Limb (tissue), 2 donors: ENCODE data around the gene RPL35.
A peak's percentile ranks its signal among the peaks of the same experiment; 100 is the strongest.

ENCODE experiments used
- DNase-seq, 2 donors: peaks; one replicate each; pipeline ENCODE4 v3.0.0-alpha.2; 2016; ENCODE audit errors: extremely low spot score in 2 of 2

Gene RPL35

GRCh38 chr9:124877021-124877782 lies 15.4 kb upstream of the RPL35 start:
- DNase-seq = no peak

- DNase-seq = no peak
These were observed 13.7 kb upstream of the RPL35 start for GRCh38 chr9:124875501-124875900.

- no peak for DNase-seq
These were observed 11.9 kb upstream of the RPL35 start for GRCh38 chr9:124873664-124874063.

GRCh38 chr9:124871156-124871561 lies 9.4 kb upstream of the RPL35 start:
- DNase-seq = no peak

DNA sequence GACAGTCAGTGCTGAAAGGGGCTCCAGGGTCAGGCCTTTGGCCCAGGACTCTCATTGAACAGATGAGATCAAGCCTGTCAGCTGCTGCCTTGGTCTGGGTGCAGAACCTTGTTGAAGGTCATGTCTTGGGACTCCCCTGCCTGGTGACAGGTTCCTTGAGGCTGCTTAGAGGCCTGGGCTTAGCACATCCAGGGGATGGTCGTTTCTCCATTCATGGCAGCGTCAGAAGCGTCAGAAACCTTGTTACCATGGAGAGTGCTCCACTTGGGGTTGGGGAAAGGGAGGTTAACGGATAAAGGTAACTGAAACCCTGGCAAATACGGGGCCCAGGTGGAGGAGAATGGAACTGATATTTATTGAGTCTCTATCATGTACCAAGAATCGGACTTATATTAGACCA lies 9.0 kb upstream of the RPL35 start:
- no peak for DNase-seq

DNA sequence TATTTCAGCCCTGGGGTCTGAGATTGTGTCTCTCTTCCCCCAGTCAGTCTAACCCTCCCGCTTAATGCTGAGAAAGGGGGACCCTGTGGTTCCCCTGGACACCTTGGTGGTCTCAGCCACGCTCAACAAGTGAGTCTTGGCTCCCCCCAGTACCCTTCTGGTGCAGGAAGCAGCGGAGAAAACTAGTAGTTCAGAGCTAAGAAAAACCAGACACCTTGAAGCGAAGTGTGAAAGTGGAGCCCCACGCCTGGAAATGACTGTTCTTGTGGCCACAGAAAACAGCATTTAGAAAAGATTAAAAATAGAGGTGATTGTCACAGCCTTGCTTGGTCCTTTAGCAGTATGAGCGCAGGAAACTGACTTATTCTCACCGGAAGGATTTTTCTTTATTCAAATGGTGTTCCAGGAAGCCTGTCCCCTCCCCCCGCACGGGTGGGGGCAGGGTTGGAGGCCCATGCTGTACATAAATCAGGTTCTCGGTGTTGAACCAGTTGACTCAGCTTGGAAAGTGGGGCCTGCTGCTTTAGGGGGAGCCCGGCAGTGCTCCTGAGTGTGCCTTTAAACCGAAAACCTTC lies 8.3 kb upstream of the RPL35 start:
- peak in 1 of 2 donors; percentile 56 for DNase-seq

GRCh38 chr9:124869466-124869985 lies 7.8 kb upstream of the RPL35 start:
- DNase-seq = peak in 1 of 2 donors; percentile 62

DNA sequence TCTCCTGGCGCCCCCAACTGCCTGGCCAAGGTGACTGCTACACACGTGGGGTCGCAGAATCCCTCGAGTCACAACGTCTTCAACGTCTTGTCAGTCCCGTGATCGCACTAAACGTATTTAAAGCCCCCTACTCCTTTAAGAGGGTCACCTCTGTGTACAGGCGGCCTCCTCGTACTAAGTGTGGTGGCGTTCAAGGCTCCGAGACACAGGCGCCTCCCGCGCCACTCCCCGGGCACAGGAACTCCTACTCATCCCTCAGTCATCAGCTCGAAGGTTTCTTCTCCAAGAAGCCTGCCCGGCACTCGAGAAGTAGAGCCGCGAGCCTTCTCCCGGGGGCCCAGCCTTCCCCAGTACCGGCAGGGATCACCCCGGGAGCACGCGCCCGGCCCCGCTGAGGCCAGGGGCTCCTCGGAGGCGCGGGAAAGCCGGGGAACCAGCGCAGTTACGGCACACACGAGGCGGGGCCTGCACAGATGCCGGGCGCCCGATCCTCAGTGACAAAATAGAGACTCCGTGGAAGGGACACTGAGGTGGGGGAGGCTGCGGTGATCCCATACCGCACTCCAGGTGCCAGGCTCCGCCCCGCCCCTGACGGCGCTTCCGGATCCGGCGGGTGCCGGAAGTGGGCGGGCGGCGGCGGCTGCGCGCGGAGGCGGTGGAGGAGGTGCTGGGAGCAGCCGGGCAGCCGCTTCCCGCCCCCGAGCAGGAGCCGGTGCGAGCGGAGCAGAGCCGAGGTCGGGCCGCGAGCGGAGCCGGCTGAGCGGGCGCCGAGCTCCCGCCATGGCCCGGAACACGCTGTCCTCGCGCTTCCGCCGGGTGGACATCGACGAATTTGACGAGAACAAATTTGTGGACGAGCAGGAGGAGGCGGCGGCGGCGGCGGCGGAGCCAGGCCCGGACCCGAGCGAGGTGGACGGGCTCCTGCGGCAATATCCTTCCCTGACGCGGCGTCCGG lies 7.0 kb upstream of the RPL35 start:
- DNase-seq = peak; percentile 70 to 94

DNA sequence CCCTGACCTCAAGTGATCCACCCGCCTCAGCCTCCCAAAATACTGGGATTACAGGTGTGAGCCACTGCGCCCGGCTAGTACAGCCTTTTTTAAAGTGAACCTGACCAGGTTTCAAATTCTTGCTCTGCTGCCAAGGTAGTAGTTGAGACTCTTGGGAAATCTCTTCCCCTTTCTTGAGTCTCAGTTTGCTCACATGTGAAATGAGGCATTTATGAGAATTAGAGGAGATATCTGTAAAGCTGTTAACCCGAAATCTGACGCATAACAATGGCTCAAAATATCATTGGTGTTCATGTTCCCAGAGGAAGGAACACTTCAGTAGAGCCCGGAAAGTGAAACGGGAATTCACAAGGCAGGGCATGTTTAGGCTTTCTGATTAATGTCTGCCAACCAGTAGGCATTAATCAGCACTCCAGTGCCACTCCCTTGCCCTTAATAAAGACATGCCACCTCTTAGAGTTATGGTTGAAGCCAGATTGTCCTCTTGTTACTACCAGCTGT lies 1.7 kb upstream of the RPL35 start:
- no peak for DNase-seq

- no peak for DNase-seq
These were observed 995 bp downstream of the RPL35 start for GRCh38 chr9:124860582-124861341.

DNA sequence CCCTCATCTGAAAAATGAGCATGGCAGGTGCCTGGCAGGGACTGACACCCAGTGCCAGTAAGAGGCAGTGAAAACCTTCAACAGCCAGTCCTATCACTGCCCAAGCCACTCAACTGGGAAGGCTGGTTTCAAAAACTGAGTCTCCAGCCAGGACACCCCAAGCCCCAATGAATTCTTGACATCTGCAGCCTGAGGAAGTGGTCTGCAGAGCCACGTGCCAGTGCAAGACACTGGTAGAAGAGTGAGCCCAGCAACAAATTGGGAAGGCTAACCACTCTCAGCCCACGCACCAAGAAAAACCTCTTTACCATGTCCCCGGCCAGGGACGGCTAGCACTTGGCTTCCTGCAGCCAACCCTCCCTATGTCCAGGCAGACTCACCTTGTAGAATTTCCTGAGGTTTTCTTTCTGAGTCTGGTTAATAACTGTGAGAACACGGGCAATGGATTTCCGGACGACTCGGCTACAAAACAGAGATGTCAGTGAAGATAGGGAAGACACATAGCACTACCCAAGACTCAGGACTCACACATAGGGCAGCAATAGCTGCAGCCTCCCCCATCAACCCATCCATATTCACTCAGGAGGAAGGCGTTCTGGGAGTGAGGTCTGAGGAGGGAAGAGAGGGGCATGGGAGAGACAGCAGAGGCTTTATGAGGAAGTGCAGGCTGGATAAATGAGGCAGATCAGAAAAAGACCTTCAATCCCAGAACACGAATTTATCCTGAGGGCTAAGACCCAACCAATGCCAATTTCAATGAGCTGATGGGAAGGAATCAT lies 1.8 kb downstream of the RPL35 start:
- no peak for DNase-seq

DNA sequence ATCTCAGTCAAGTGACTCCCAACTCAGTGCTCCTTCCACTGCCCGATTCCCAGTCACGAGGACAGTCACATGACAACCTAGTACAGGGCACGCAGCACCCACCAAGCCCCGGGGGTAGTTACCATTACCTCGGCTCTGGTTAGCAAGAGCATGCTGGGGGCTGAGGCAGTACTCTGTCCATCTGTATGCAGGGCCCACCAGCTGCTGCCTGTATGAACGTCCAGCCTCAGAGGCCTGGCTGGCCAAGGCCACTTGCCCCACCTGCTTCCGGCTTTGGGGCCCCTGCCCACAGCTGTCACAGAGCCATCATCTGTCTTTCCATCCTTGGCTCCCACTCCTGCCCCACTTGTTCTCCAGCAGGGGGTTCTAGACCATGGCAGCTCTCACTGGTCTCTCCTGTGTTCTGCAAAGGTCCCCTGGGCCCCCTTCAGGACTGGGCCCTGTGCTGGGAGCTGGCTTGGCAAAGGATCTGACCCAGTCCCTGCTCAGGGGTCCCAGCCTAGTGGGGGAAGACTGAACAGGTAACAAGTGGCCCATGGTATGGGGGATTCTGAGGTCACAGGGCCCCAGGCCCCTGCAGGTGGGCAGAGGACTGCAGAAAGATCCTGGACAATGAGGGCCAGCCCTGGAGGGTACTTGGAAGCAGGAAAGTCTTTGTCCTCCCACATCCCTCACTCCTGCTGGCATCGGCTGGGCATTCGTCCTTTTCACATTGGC lies 3.3 kb downstream of the RPL35 start:
- DNase-seq = no peak

DNA sequence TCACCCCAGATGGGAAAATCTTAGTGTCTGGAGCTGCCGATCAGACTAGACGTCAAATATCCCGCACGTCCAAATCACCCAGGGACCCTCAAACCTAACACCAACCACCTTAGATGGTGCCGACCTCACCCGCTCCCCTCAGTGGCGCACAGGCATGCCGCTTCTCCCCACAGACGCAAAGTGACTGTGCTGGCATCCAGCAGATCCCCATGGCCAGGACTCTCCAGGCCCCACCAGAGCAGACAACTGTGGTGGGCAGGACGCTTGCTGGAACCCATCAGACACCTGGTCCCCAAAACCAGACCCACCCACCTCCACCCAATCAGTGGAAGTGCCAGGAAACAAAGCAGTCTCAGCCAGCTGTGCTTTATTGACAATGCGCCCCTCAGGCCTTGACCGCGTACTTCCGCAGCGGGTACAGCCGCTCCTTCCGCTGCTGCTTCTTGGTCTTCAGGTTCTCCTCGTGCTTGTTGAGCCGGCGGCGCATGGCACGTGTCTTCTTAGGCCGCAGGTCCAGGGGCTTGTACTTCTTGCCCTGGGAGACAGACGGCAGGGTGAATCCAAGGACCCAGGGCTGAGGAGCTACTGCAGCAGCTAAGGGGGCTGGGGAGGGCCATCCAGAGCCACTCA lies 4.1 kb downstream of the RPL35 start:
- DNase-seq = no peak

DNA sequence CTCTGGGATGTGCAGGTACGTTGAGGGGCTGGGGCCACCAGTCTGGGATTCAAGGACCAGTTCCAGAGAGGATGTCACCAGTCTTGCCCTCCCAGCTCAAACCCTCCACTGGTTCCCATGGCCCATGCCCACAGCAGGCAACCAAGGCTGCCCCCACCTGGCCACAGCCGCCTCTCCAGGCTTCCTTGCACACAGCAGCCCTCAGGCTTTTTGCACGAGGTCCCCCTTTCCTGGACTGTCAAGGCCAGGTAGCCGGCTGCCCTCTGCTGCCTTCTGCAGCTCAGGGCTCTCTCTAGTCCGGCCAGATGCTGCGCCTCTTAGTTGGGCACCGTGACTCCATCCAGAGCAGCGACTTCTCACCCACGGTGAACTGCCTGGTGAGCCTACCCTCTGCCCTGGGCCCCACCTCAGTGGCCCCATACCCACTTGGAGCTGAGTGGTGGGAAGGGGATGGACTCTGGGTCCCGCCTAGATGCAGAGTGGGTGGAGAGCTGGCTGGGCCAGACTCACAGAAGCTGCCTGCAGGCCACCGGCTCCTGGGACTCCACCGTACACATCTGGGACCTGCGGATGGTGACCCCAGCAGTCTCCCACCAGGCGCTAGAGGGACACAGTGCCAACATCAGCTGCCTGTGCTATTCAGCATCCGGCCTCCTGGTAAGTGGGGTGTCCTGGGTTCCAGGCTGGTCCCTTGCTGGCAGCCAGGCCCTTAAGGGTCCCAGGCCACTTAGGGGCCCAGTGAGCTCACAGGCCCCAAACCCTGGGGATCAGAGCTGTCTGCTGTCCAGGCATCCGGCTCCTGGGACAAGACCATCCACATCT lies 5.6 kb downstream of the RPL35 start:
- DNase-seq = no peak

- DNase-seq = no peak
These were observed 6.2 kb downstream of the RPL35 start for GRCh38 chr9:124855566-124855943.

DNA sequence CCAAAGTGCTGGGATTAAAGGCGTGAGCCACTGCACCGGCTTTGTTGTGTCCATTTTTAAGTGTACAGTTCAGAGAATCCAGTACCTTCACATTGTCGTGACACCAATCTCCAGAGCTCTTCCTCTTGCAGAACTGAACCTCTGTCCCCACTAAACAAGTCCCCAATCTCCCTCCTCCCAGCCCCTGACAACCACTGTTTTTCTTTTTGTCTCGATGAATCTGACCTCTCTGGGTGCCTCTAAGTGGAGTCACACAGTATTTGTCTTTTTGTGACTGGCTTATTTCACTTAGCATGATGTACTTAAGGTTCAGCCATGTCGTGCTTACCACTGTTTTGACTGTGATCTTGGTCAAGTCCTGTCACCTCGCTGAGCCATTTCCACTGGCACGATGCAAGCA lies 6.9 kb downstream of the RPL35 start:
- DNase-seq = no peak

DNA sequence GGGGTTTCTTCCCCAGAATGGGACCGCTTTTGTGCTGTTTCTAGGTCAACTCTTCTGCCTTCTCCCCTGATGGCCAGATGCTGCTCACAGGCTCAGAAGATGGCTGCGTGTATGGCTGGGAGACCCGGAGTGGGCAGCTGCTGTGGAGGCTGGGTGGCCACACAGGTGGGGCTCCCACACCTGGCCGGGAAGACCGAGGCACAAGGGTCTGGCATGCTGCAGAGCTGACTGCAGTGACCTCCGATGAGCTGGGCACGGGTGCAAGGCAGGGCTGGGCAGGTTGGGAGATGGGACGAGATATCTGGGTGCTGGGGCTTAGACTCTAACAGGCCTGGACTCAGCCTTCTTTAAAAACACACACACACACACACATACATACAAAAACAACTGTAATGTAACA lies 7.6 kb downstream of the RPL35 start:
- no peak for DNase-seq

DNA sequence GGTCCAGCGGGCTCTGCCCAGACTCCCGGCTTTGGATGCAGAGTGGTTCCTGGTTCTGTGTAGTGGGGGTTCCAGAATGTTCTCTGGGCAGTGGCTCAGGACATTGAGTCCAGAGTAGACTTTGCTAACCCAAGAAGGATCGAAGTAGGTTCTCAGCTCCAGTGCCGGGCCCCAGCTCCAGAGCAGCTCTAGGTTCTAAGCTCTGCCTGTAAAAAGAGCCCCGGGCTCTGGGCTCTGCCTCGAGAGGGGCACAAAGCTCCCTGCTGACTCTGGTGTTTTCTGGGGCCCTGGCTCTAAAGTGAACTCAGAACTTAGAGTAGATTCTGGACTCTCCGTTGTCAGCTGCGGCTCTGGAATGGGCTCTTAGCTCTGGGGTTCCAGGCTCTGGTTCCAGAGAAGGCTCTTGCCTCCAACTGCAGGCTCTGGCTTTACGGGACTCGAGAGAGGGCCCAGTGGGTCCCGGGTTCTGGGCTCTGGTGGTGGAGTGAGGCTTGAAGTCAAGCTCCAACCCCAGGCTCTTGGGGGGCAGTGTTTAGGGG lies 8.1 kb downstream of the RPL35 start:
- no peak for DNase-seq
